NOMO-1 treated with DMSO at 0.1 percent for 48 hours (cell line): ENCODE results near the gene KRTAP10-10.
"Not testable (repeated sequence)": the region's sequence is repeated elsewhere in the genome, so short reads cannot be mapped to it uniquely, and the experiment has no call there.

ENCODE experiments used
- DNase-seq: peaks from one replicate; lab custom pipeline; 2025; ENCODE audit not compliant: unreplicated experiment; lab: John Stamatoyannopoulos, UW

Gene KRTAP10-10

GRCh38 chr21:44681152-44681551 lies 44.0 kb downstream of the KRTAP10-10 start:
- DNase-seq, result no peak

- no peak for DNase-seq
Observed at GRCh38 chr21:44681861-44682579, 44.9 kb downstream of the KRTAP10-10 start, which contains the start of gene KRTAP12-1. TSS of gene KRTAP12-1 (minus strand) at chr21:44682163. CDS start at chr21:44682123, 40 bp downstream.

- no peak for DNase-seq
Observed at GRCh38 chr21:44682580-44683151, 45.5 kb downstream of the KRTAP10-10 start.

DNA sequence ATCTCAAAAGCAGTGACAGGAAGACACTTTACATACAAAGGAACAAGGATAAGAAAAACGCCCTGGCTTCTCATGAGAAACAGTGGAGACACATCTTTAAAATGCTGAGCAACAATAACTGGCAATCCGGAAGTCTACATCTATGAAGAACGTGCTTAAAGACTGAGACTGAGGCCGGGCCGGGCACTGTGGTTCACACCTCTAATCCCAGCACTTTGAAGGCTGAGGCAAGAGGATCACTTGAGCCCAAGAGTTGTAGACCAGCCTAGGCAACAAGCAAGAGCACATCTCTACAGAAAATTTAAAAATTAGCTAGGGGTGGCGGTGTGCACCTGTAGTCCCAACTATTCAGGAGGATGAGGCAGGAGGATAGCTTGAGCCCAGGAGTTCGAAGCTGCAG lies 46.9 kb downstream of the KRTAP10-10 start:
- no peak for DNase-seq

DNA sequence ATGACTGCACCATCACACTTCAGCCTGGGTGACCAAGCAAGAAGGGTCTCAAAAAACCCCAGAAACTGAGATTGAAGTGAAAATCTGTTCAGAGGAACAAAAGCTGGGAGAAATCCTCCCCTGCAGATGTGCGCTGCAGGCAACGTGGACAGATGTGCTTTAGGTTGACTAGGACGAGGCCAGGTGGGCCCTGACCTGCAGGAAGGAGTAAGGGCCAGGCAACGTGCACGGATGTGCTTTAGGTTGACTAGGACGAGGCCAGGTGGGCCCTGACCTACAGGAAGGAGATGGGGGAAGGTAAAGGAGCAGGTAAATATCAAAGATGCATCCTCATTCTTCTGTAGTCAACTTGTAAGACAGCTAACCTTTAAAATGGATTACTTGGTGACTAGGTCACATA lies 47.3 kb downstream of the KRTAP10-10 start:
- no peak for DNase-seq

GRCh38 chr21:44685050-44685449 lies 47.9 kb downstream of the KRTAP10-10 start:
- not testable (repeated sequence) for DNase-seq

DNA sequence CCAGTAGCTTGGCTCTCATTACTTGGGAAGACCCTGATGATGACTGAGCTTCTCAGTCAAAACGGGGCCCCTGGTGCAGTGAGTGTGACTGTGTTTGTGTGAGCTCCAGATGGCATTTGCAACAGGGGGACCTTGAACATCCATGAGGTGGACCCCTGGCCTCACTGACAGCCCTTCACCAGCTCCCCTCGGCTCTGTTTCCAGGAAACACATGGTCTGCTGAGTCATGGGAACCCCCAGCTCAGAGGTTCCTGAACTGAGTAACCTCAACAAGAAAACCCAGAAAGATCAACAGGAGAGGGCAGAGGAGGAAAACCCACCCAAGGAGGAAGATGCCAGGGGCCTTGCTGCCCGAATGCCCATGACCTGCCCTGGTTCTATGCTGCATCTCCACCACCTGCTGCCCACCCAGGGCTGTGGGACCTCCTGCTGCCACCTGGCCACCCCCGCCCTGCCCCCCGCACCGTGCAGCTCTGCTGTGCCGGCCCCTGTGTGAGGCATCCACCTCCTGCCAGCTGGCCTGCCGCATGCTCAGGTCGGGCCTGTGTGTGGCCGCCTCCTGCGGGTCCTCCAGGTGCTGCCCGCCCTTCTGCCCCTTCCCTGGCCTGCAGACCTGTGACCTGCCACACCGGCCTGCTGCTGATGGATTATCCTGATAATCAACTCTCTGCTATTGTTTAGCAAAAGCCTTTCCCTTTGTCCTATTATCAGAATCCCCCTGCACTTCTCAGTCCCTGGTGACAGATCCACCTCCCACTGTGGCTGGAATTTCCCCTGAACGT lies 49.0 kb downstream of the KRTAP10-10 start:
- no peak for DNase-seq

DNA sequence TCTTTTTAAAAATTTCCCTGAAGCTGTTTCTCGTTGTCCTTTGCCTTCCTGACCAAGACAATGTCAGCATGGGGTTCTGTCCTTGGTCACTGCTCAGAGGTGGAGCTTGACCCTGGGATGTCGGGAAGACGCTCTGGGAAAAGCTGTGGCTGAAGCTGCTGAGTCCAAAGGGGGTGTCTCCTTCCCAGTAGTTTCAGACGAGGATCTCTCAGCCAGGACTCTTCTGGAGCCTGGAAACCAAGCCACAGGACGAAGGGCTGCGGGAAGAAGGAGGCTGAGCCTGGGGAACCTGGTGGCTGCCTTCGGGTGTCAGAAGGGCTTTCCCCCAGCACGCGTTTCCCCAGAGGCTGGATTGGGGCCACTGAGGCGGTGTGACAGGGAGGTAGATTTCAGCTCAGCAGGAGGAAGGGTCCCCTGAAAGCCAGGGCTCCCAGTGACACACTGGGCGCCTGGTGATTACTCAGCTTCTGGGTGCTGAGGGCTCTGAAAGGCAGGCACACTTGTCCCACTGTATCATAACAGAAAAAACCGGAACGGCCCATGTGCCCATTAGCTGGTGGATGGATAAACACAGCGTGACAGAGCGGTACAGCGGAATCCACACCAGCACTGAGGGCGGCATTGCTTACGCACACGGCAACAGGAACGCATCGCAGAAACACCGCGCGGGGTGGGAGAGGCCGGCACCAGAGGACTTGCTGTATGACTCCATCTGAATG lies 49.8 kb downstream of the KRTAP10-10 start:
- DNase-seq, result no peak

DNA sequence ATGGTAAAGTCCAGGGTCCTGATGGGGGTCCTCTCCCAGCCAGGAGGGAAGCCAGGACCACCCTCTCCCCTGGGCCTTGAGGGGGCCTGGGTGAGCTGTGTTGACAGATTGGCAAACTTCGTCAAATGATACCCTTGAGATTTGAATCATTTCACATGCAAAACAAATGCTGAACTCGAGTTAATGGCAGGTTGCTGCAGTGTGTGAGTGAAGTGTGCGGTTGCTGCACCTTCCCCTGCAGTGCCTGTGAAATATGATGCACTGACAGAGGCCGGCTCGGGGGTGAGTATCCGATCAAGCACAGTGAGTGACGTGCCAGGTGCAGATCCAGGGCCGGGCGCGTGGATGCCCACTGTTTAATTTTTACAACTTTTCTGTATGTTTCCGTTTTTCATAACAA lies 50.5 kb downstream of the KRTAP10-10 start:
- no peak for DNase-seq
